Subcutaneous abdominal adipose tissue (tissue), 5 donors: ENCODE data around the gene VPS52.
"Not testable (repeated sequence)": the region's sequence is repeated elsewhere in the genome, so short reads cannot be mapped to it uniquely, and the experiment has no call there.

Experiments used
- H3K27ac ChIP-seq: one replicate; pipeline ENCODE4 v1.7.0; 2013; ENCODE audit warnings: low read depth, mild to moderate bottlenecking, inconsistent platforms, low read length, moderate library complexity
- H3K27me3 ChIP-seq, 5 donors: one replicate each; pipeline ENCODE4 v1.7.0; 2013; ENCODE audit warnings: low read length in 5 of 5, inconsistent platforms in 1 of 5; ENCODE audit not compliant: control insufficient read depth in 5 of 5, insufficient read depth in 4 of 5
- H3K36me3 ChIP-seq, 5 donors: one replicate each; pipeline ENCODE4 v1.7.0; 2013; ENCODE audit warnings: low read length in 5 of 5; ENCODE audit not compliant: control insufficient read depth in 5 of 5, insufficient read depth in 5 of 5
- H3K4me1 ChIP-seq, 5 donors: one replicate each; pipeline ENCODE4 v1.7.0; 2013; ENCODE audit warnings: low read length in 5 of 5, mild to moderate bottlenecking in 3 of 5, moderate library complexity in 1 of 5; ENCODE audit not compliant: control insufficient read depth in 5 of 5, insufficient read depth in 5 of 5
- H3K4me3 ChIP-seq, 5 donors: one replicate each; pipeline ENCODE4 v1.7.0; 2013; ENCODE audit warnings: low read length in 5 of 5, low read depth in 1 of 5
- H3K9ac ChIP-seq, 5 donors: one replicate each; pipeline ENCODE4 v1.7.0; 2013; ENCODE audit warnings: low read length in 5 of 5, mild to moderate bottlenecking in 4 of 5, moderate library complexity in 3 of 5
- H3K9me3 ChIP-seq, 5 donors: one replicate each; pipeline ENCODE4 v1.7.0; 2013; ENCODE audit warnings: low read length in 5 of 5; ENCODE audit not compliant: control insufficient read depth in 5 of 5
- donor health status: healthy.
- donor health status: healthy.
- donor health status: healthy.
- donor health status: healthy.
- donor health status: healthy.

VPS52 gene

GRCh38 chr6:33294086-33294823 lies 22.6 kb upstream of the VPS52 start:
- H3K27me3 ChIP-seq = no peaks in the 10 kb centered on the region
- H3K9me3 ChIP-seq = no peaks in the 10 kb centered on the region
- H3K4me1 ChIP-seq = peaks cover 5 to 33% (median 30%) of the 10 kb centered on the region in 5 donors
- H3K36me3 ChIP-seq = peaks cover 0 to 62% (median 58%) of the 10 kb centered on the region in 5 donors
- no peak overlapping the region for H3K27ac ChIP-seq
- H3K4me3 ChIP-seq = no peak overlapping the region
- no peak overlapping the region for H3K9ac ChIP-seq

DNA sequence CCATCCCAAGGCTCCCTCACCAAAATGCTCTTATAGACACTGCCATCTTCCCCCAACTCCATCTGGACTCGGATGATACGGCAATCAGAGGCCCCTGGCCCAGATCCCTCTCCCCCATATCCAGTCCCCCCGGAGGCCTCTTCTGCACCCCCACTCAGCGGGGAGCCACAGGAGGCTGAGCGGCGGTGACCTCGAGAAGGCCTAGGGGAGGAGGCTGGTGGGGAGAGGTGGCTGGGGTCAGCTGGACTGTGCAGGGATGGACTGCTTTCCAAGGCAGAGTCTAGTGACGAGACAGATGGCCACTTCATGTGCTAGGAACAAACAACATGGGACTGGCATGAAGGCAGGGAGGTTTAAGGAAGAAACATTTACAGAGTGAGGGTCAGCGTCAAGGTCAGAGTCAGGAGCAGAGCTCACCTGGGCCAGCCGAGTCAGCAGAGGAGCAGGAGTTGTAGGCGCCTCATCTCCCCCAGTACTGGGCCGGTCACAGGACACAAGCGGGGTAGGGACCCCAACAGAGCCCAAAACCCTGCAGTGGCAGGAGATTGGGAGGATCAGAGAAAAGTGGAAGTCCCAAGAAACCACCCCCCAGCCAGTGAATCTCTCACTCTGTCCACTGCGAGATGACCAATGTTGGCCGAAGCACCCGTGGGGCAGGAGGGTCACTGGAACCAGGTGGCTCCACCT lies 21.5 kb upstream of the VPS52 start:
- Histone ChIP-seq H3K9me3 (no peaks in the 10 kb centered on the region), H3K27me3 (no peaks in the 10 kb centered on the region), H3K36me3 (peaks cover 0 to 62% (median 58%) of the 10 kb centered on the region in 5 donors), H3K4me3 (no peak overlapping the region), H3K9ac (no peak overlapping the region), H3K27ac (no peak overlapping the region), H3K4me1 (peaks cover 6 to 38% (median 36%) of the 10 kb centered on the region in 5 donors)

GRCh38 chr6:33290459-33290858 lies 18.8 kb upstream of the VPS52 start:
- Histone ChIP-seq H3K27me3 (no peaks in the 10 kb centered on the region), H3K4me1 (peaks cover 6 to 28% (median 23%) of the 10 kb centered on the region in 5 donors), H3K27ac (no peak overlapping the region), H3K9ac (peak overlapping the region in 4 of 5 donors; percentile 28 to 95 (median 84)), H3K4me3 (peak overlapping the region in 4 of 5 donors; percentile 79 to 97 (median 84)), H3K9me3 (no peaks in the 10 kb centered on the region), H3K36me3 (peaks cover 0 to 65% (median 57%) of the 10 kb centered on the region in 5 donors)

- Histone ChIP-seq H3K9me3 (no peaks in the 10 kb centered on the region), H3K27ac (peak overlapping the region; percentile 85), H3K36me3 (peaks cover 0 to 64% (median 54%) of the 10 kb centered on the region in 5 donors), H3K4me3 (peak overlapping the region; percentile 79 to 97 (median 86)), H3K4me1 (peaks cover 6 to 28% (median 23%) of the 10 kb centered on the region in 5 donors), H3K9ac (peak overlapping the region; percentile 75 to 95 (median 92)), H3K27me3 (no peaks in the 10 kb centered on the region)
These were observed 18.2 kb upstream of the VPS52 start for GRCh38 chr6:33289784-33290315.

- Histone ChIP-seq H3K4me3 (peak within 1 kb of the TSS; percentile 79 to 97 (median 86)), H3K4me1 (peaks cover 6 to 28% (median 23%) of the 10 kb centered on the region in 5 donors), H3K36me3 (peaks cover 0 to 63% (median 53%) of the 10 kb centered on the region in 5 donors), H3K9ac (peak within 1 kb of the TSS; percentile 75 to 95 (median 92)), H3K27me3 (no peaks in the 10 kb centered on the region), H3K27ac (peak within 1 kb of the TSS; percentile 85), H3K9me3 (no peaks in the 10 kb centered on the region)
These were observed 17.5 kb upstream of the VPS52 start, which contains the start of the genes PFDN6 and WDR46 for GRCh38 chr6:33288921-33289783. TSS of gene PFDN6 (plus strand) at chr6:33289601. CDS start at chr6:33289857, 256 bp downstream. TSS of gene WDR46 (minus strand) at chr6:33289239. CDS start at chr6:33289170, 69 bp downstream.

GRCh38 chr6:33288141-33288920 lies 16.7 kb upstream of the VPS52 start:
- no peaks in the 10 kb centered on the region for H3K27me3 ChIP-seq
- H3K9me3 ChIP-seq = no peaks in the 10 kb centered on the region
- H3K27ac ChIP-seq = peak overlapping the region; percentile 85
- peaks cover 0 to 61% (median 47%) of the 10 kb centered on the region in 5 donors for H3K36me3 ChIP-seq
- H3K4me3 ChIP-seq = peak overlapping the region; percentile 79 to 97 (median 86)
- H3K4me1 ChIP-seq = peaks cover 6 to 28% (median 23%) of the 10 kb centered on the region in 5 donors
- H3K9ac ChIP-seq = peak overlapping the region; percentile 75 to 95 (median 92)

DNA sequence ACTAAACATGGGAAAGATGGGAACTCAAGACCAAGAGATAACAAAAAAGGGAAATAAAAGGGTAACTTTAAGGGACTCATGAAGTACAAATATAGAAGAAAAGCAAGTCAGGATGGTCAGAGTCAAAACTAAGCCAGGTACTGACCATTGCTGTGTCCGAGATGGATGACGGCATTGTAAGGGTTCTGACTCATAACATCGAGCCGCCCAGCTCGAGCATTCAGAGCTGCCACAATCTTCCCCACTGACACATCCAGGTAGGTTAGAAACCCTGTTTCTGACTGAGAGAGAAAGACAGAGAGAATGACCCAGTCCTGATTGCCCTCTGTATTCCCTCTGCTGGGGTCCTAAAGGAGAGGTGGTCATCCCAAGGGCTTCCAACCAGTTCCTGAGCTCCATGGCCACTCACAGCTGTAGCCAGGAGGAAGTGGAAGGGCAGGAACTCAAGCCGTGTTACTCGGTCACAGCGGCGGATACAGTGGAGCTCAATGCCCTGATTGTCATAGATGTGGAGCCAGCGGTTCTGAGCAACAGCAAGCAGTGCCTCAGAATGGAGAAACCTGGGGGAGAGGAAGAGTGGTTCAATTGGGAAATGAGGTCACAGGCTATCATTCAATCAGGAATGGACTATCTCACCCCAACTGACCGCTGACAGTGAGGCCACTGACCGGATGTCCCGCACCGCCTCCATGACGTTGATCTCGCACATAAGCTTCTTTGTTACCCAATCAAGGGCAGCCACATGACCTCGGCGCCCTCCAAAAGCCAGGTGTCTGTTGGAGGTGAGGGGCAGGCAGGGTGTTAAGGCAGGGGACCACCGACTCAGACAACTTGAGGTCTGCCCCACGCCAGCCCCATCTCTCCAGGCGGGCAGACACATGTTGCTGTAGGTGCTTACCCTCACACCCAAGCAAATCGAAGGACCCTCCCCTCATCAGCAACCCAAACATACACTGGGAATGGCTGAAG lies 15.6 kb upstream of the VPS52 start:
- H3K4me1 ChIP-seq = peaks cover 6 to 28% (median 23%) of the 10 kb centered on the region in 5 donors
- no peaks in the 10 kb centered on the region for H3K27me3 ChIP-seq
- no peak overlapping the region for H3K4me3 ChIP-seq
- peaks cover 0 to 61% (median 44%) of the 10 kb centered on the region in 5 donors for H3K36me3 ChIP-seq
- no peaks in the 10 kb centered on the region for H3K9me3 ChIP-seq
- H3K27ac ChIP-seq = no peak overlapping the region
- H3K9ac ChIP-seq = peak overlapping the region in 1 of 5 donors; percentile 2

- H3K9me3 ChIP-seq, H3K27ac ChIP-seq, H3K4me3 ChIP-seq, H3K27me3 ChIP-seq, H3K9ac ChIP-seq: not testable (repeated sequence)
- Histone ChIP-seq H3K4me1 (peaks cover 6 to 25% (median 19%) of the 10 kb centered on the region in 5 donors), H3K36me3 (peaks cover 0 to 66% (median 48%) of the 10 kb centered on the region in 5 donors)
These were observed 13.5 kb upstream of the VPS52 start for GRCh38 chr6:33285214-33285613.
